GM12878 (cell line): Measurements from ENCODE around the gene MRPL28.

ENCODE experiments used
- EP300 ChIP-seq, 2 experiments: fragments of 150-350 bp in 1 of 2; IDR thresholded peaks; 2 replicates each; pipeline ENCODE4 v1.6.1; 2011 to 2012; ENCODE audit warnings: low read depth in 2 of 2, low read length in 2 of 2, borderline replicate concordance in 1 of 2, improper control_type of control experiment in 1 of 2, inconsistent platforms in 1 of 2; ENCODE audit not compliant: control insufficient read depth in 1 of 2
- JUNB ChIP-seq: IDR thresholded peaks from 2 replicates; pipeline ENCODE4 v1.6.1; 2016; ENCODE audit warnings: antibody characterized with exemption, mild to moderate bottlenecking
- KDM1A ChIP-seq: fragments of 200-600 bp; sonication (generic); IDR thresholded peaks from 2 replicates; pipeline ENCODE4 v1.6.1; 2016; ENCODE audit warnings: borderline replicate concordance
- MXI1 ChIP-seq: fragments of 150-350 bp; IDR thresholded peaks from 2 replicates; pipeline ENCODE4 v1.6.1; 2011; ENCODE audit warnings: low read depth, mild to moderate bottlenecking, inconsistent platforms, low read length, improper control_type of control experiment
- NFIC ChIP-seq: IDR thresholded peaks from 2 replicates; pipeline ENCODE4 v1.6.1; 2012; ENCODE audit warnings: low read depth, mild to moderate bottlenecking, inconsistent platforms, low read length, moderate library complexity
- POLR2AphosphoS2 ChIP-seq: IDR thresholded peaks from 2 replicates; pipeline ENCODE4 v1.6.1; 2011; ENCODE audit warnings: low read depth, mild to moderate bottlenecking, low read length, improper control_type of control experiment, moderate library complexity
- SRF ChIP-seq, 2 experiments: IDR thresholded peaks; 2 replicates each; pipeline ENCODE4 v1.6.1; 2011; ENCODE audit warnings: low read depth in 2 of 2, low read length in 2 of 2, mild to moderate bottlenecking in 1 of 2, moderate library complexity in 1 of 2
- STAT1 ChIP-seq: fragments of 450-650 bp; conservative IDR thresholded peaks from 2 replicates; pipeline ENCODE4 v1.6.1; 2014; ENCODE audit warnings: antibody characterized with exemption, mild to moderate bottlenecking
- TAF1 ChIP-seq: IDR thresholded peaks from 2 replicates; pipeline ENCODE4 v1.6.1; 2011; ENCODE audit warnings: mild to moderate bottlenecking, low read depth, low read length, borderline replicate concordance
- TARDBP ChIP-seq: IDR thresholded peaks from 2 replicates; pipeline ENCODE4 v1.6.1; 2016; ENCODE audit warnings: borderline replicate concordance
- TBL1XR1 ChIP-seq: IDR thresholded peaks from 2 replicates; pipeline ENCODE4 v1.6.1; 2012; ENCODE audit warnings: low read depth, low read length, improper control_type of control experiment
- TF ChIP-seq, protein P1 (sequence below), 3 experiments: IDR thresholded peaks in 2 of 3; conservative IDR thresholded peaks in 1 of 3; 2 replicates each; pipeline ENCODE4 v1.5.1; 2011; ENCODE audit warnings: low read depth in 3 of 3, low read length in 3 of 3, mild to moderate bottlenecking in 3 of 3, control low read depth in 2 of 3, moderate library complexity in 2 of 3, inconsistent platforms in 1 of 3, mixed read lengths in 1 of 3; ENCODE audit not compliant: control insufficient read depth in 2 of 3, insufficient read depth in 1 of 3; ENCODE audit errors: extremely low read depth in 1 of 3
- TF ChIP-seq, protein P2 (sequence below): IDR thresholded peaks from 2 replicates; pipeline ENCODE4 v1.6.1; 2012; ENCODE audit warnings: mild to moderate bottlenecking, low read depth, low read length

DNA sequence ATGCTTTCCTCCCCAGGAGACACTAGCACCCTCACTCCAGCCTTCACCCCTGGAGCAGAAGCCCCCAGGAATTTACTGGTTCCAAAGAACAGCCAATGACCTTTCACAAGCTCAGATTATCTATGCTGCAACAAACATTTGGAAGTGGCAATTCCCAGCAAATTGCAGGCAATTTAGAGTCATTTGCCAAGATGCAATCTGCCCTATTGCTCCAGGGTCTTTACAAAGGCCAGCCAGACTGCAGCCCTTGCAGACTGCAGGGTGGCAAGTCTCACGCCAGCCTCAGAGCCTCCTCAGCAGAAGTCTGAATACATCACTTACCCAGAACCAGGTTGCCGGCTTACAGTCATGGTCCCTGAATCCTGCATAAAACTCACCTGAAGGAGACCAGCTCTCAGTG lies 39.6 kb downstream of the MRPL28 start:
- TF ChIP-seq TAF1 (no peak), EP300 (IDR thresholded peaks at IDR 0.05; ENCODE audit: borderline replicate concordance in 1 of 2, control insufficient read depth in 1 of 2, low read depth in 2 of 2, low read length in 2 of 2) (no peak), TBL1XR1 (no peak), MXI1 (no peak), POLR2AphosphoS2 (no peak), STAT1 (no peak), KDM1A (no peak), JUNB (no peak), NFIC (no peak), TARDBP (no peak), SRF (IDR thresholded peaks at IDR 0.05; ENCODE audit: low read depth in 2 of 2, low read length in 2 of 2) (no peak)
- TF ChIP-seq, protein P1, sequence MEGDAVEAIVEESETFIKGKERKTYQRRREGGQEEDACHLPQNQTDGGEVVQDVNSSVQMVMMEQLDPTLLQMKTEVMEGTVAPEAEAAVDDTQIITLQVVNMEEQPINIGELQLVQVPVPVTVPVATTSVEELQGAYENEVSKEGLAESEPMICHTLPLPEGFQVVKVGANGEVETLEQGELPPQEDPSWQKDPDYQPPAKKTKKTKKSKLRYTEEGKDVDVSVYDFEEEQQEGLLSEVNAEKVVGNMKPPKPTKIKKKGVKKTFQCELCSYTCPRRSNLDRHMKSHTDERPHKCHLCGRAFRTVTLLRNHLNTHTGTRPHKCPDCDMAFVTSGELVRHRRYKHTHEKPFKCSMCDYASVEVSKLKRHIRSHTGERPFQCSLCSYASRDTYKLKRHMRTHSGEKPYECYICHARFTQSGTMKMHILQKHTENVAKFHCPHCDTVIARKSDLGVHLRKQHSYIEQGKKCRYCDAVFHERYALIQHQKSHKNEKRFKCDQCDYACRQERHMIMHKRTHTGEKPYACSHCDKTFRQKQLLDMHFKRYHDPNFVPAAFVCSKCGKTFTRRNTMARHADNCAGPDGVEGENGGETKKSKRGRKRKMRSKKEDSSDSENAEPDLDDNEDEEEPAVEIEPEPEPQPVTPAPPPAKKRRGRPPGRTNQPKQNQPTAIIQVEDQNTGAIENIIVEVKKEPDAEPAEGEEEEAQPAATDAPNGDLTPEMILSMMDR (IDR thresholded peaks at IDR 0.05 in 2 of 3, conservative IDR thresholded peaks at IDR 0.05 in 1 of 3; ENCODE audit: control insufficient read depth in 2 of 3, extremely low read depth in 1 of 3, insufficient read depth in 1 of 3, low read depth in 3 of 3, low read length in 3 of 3) = no peak
- TF ChIP-seq, protein P2, sequence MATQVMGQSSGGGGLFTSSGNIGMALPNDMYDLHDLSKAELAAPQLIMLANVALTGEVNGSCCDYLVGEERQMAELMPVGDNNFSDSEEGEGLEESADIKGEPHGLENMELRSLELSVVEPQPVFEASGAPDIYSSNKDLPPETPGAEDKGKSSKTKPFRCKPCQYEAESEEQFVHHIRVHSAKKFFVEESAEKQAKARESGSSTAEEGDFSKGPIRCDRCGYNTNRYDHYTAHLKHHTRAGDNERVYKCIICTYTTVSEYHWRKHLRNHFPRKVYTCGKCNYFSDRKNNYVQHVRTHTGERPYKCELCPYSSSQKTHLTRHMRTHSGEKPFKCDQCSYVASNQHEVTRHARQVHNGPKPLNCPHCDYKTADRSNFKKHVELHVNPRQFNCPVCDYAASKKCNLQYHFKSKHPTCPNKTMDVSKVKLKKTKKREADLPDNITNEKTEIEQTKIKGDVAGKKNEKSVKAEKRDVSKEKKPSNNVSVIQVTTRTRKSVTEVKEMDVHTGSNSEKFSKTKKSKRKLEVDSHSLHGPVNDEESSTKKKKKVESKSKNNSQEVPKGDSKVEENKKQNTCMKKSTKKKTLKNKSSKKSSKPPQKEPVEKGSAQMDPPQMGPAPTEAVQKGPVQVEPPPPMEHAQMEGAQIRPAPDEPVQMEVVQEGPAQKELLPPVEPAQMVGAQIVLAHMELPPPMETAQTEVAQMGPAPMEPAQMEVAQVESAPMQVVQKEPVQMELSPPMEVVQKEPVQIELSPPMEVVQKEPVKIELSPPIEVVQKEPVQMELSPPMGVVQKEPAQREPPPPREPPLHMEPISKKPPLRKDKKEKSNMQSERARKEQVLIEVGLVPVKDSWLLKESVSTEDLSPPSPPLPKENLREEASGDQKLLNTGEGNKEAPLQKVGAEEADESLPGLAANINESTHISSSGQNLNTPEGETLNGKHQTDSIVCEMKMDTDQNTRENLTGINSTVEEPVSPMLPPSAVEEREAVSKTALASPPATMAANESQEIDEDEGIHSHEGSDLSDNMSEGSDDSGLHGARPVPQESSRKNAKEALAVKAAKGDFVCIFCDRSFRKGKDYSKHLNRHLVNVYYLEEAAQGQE = no peak
